Measurements from ENCODE around the gene TSEN2.

GRCh38 chr3:12556314-12556689, 72.0 kb downstream of the TSEN2 start:
- TF ChIP-seq CTCF (IDR thresholded peaks at IDR 0.05): no peak
- no peak for TF ChIP-seq POLR2A (IDR thresholded peaks at IDR 0.05)

Measured in tibial nerve (tissue), 3 donors.